Fibroblast of lung (primary cell): ENCODE data around the gene TMEM74B. TPM values are rescaled to one million over a fixed set of nuclear protein-coding genes. Genes with fewer than 3 reads are reported as not detected.

Experiments
- DNase-seq, 2 donors: peaks; one replicate each; pipeline versions ENCODE4 v3.0.0 to v3.0.0-alpha.2; 2010; ENCODE audit warnings: low read depth in 2 of 2
- H2AFZ ChIP-seq: 2 replicates; pipeline ENCODE4 v1.5.1; 2012; ENCODE audit warnings: low read length, control low read depth, inconsistent platforms
- H3K27ac ChIP-seq: 2 replicates; pipeline ENCODE4 v1.5.1; 2011; ENCODE audit warnings: low read length, control low read depth; ENCODE audit not compliant: insufficient read depth
- H3K27me3 ChIP-seq: 2 replicates; pipeline ENCODE4 v1.5.1; 2011; ENCODE audit warnings: mild to moderate bottlenecking, low read length; ENCODE audit not compliant: control insufficient read depth, insufficient read depth
- H3K36me3 ChIP-seq: 2 replicates; pipeline ENCODE4 v1.5.1; 2011; ENCODE audit warnings: low read length; ENCODE audit not compliant: control insufficient read depth, insufficient read depth
- H3K4me1 ChIP-seq: 2 replicates; pipeline ENCODE4 v1.5.1; 2011; ENCODE audit warnings: low read length; ENCODE audit not compliant: control insufficient read depth, insufficient read depth; ENCODE audit errors: extremely low read depth
- H3K4me2 ChIP-seq: 2 replicates; pipeline ENCODE4 v1.5.1; 2011; ENCODE audit warnings: low read length, control low read depth; ENCODE audit not compliant: insufficient read depth; ENCODE audit errors: extremely low read depth
- H3K4me3 ChIP-seq, 4 experiments: fragments of 200-600 bp in 1 of 4; sonication (generic) in 1 of 4; replicated peaks in 1 of 4; 2 replicates each; pipeline ENCODE4 v1.5.1; 2011 to 2016; ENCODE audit warnings: low read length in 4 of 4, low read depth in 3 of 4, mild to moderate bottlenecking in 3 of 4, control low read depth in 2 of 4, inconsistent platforms in 1 of 4, mixed read lengths in 1 of 4; ENCODE audit not compliant: insufficient read depth in 1 of 4; ENCODE audit errors: control extremely low read depth in 1 of 4
- H3K79me2 ChIP-seq: 2 replicates; pipeline ENCODE4 v1.5.1; 2012; ENCODE audit warnings: mild to moderate bottlenecking, low read length, inconsistent platforms; ENCODE audit not compliant: control insufficient read depth, insufficient read depth
- H3K9ac ChIP-seq: 2 replicates; pipeline ENCODE4 v1.5.1; 2011; ENCODE audit warnings: mild to moderate bottlenecking, low read length, control low read depth; ENCODE audit not compliant: insufficient read depth
- H3K9me3 ChIP-seq: 2 replicates; pipeline ENCODE4 v1.5.1; 2012; ENCODE audit warnings: low read depth, low read length; ENCODE audit not compliant: control insufficient read depth, insufficient read depth
- H4K20me1 ChIP-seq: 2 replicates; pipeline ENCODE4 v1.5.1; 2011; ENCODE audit warnings: low read length; ENCODE audit not compliant: control insufficient read depth, insufficient read depth; ENCODE audit errors: extremely low read depth
- EZH2 ChIP-seq: IDR thresholded peaks from 2 replicates; pipeline ENCODE4 v1.5.1; 2012; ENCODE audit warnings: low read length, control low read depth, mild to moderate bottlenecking; ENCODE audit errors: missing control alignments
- polyA plus RNA-seq, 2 donors: library from polyadenylated mRNA; depleted of rRNA in 1 of 2; stranded (reverse) in 1 of 2; unstranded in 1 of 2; fragments of >200 nt; gene quantifications; 2 replicates each; pipeline ENCODE4 v1.2.1, GENCODE V29; 2011 to 2012; ENCODE audit warnings: missing spikeins in 1 of 2
- total RNA-seq: library from RNA; depleted of rRNA; stranded (reverse); fragments of >200 nt; gene quantifications from 2 replicates; pipeline ENCODE4 v1.2.1, GENCODE V29; 2014
- TF ChIP-seq, protein P1 (sequence below), 2 donors: IDR thresholded peaks in 1 of 2; conservative IDR thresholded peaks in 1 of 2; 1 replicate in 1 of 2; 2 replicates in 1 of 2; pipeline ENCODE4 v1.5.1; 2011 to 2012; ENCODE audit warnings: low read length in 2 of 2, control low read depth in 1 of 2, inconsistent platforms in 1 of 2, low read depth in 1 of 2, mild to moderate bottlenecking in 1 of 2

Gene TMEM74B
- total and polyA plus RNA-seq, 2 donors (not counting 1 experiment from before 2014, with no cell fraction given): not detected

DNA sequence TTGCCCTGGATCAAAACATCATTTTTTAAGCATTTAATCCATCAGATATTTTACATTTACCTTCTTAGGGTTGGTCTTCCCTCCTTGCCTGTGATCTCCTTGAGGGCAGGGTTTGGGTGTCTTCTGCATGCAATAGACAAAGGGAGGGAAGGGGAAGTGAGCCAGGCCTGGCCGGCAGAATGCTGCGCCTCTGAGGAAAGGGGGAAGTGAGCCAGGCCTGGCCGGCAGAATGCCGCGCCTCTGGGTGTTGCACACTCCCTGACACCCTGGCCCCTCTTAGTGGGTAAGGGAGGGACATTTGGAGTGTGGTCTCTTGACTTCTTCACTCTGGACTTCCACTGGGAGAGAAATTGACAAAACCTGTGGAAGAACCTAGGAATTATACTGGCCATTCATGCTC lies 53.9 kb downstream of the TMEM74B start:
- Histone ChIP-seq H3K4me3 (no peak overlapping the region), H3K27me3 (no peaks in the 10 kb centered on the region), H3K27ac (no peak overlapping the region), H3K4me2 (no peak overlapping the region), H3K79me2 (peaks cover 6% of the 10 kb centered on the region), H3K9me3 (no peaks in the 10 kb centered on the region), H3K4me1 (no peaks in the 10 kb centered on the region), H2AFZ (no peak overlapping the region), H3K9ac (no peak overlapping the region), H4K20me1 (no peaks in the 10 kb centered on the region), H3K36me3 (peaks cover 16% of the 10 kb centered on the region)
- TF ChIP-seq, protein P1, sequence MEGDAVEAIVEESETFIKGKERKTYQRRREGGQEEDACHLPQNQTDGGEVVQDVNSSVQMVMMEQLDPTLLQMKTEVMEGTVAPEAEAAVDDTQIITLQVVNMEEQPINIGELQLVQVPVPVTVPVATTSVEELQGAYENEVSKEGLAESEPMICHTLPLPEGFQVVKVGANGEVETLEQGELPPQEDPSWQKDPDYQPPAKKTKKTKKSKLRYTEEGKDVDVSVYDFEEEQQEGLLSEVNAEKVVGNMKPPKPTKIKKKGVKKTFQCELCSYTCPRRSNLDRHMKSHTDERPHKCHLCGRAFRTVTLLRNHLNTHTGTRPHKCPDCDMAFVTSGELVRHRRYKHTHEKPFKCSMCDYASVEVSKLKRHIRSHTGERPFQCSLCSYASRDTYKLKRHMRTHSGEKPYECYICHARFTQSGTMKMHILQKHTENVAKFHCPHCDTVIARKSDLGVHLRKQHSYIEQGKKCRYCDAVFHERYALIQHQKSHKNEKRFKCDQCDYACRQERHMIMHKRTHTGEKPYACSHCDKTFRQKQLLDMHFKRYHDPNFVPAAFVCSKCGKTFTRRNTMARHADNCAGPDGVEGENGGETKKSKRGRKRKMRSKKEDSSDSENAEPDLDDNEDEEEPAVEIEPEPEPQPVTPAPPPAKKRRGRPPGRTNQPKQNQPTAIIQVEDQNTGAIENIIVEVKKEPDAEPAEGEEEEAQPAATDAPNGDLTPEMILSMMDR (conservative IDR thresholded peaks at IDR 0.05 in 1 of 2, IDR thresholded peaks at IDR 0.05 in 1 of 2; ENCODE audit: low read depth in 1 of 2, low read length in 2 of 2): no peak
- TF ChIP-seq EZH2: no peak
- no peak for DNase-seq

Other genes starting within 250 kb of the TMEM74B start
- not detected in 2 replicates for gene RSPO4, start 182.7 kb downstream of the TMEM74B start, total RNA-seq
- not detected in 2 replicates for gene RSPO4, start 182.7 kb downstream of the TMEM74B start, polyA plus RNA-seq
- 16.4 and 26.4 TPM in 2 replicates for gene PSMF1, start 66.4 kb downstream of the TMEM74B start, total RNA-seq
- gene PSMF1, start 66.4 kb downstream of the TMEM74B start, polyA plus RNA-seq: 141 and 169 TPM in 2 replicates
- gene C20orf202, start 18.5 kb upstream of the TMEM74B start, total RNA-seq: under 0.01 TPM in 1 of 2 replicates, not detected in the other
- gene C20orf202, start 18.5 kb upstream of the TMEM74B start, polyA plus RNA-seq: not detected in 2 replicates
- 0.50 TPM in 1 of 2 replicates, not detected in the other for gene RAD21L1, start 41.1 kb upstream of the TMEM74B start, total RNA-seq
- gene RAD21L1, start 41.1 kb upstream of the TMEM74B start, polyA plus RNA-seq: 0.10 and 0.16 TPM in 2 replicates
- gene SNPH, start 81.3 kb upstream of the TMEM74B start, total RNA-seq: 9.5 and 18.5 TPM in 2 replicates
- gene SNPH, start 81.3 kb upstream of the TMEM74B start, polyA plus RNA-seq: 0.85 and 1.3 TPM in 2 replicates
- gene SDCBP2, start 144.2 kb upstream of the TMEM74B start, total RNA-seq: 1.8 and 2.1 TPM in 2 replicates
- gene SDCBP2, start 144.2 kb upstream of the TMEM74B start, polyA plus RNA-seq: 0.78 and 1.2 TPM in 2 replicates
- 71.4 and 120 TPM in 2 replicates for gene FKBP1A, start 208.1 kb upstream of the TMEM74B start, total RNA-seq
- gene FKBP1A, start 208.1 kb upstream of the TMEM74B start, polyA plus RNA-seq: 440 and 556 TPM in 2 replicates